Endothelial cell of umbilical vein (primary cell): ENCODE data around the gene KRTAP10-1. TPM values are rescaled to one million over a fixed set of nuclear protein-coding genes. Genes with fewer than 3 reads are reported as not detected.

Source experiments
- BruUV-seq: library from RNA; stranded (reverse); fragments of 400-500 nt; replicated peaks from 2 replicates; lab custom pipeline; 2021; lab: Mats Ljungman, UMichigan
- CTCF ChIA-PET: fragments of 300-600, 350-600 bp; sonication (Branson Sonifier 250); formaldehyde crosslinking; loops from one replicate; lab custom pipeline; 2021; ENCODE audit warnings: antibody characterized with exemption, inconsistent platforms; lab: Charles Lee
- POLR2A ChIA-PET: fragments of 300-600, 350-600 bp; sonication (Branson Sonifier 250); formaldehyde crosslinking; loops from one replicate; lab custom pipeline; 2021; ENCODE audit warnings: antibody characterized with exemption, inconsistent platforms; lab: Charles Lee
- DNase-seq: peaks from one replicate; pipeline ENCODE4 v3.0.0-alpha.2; 2011; ENCODE audit warnings: low read depth, low spot score
- FAIRE-seq: peaks from 2 replicates; lab custom pipeline; 2011; peaks lifted over from hg19 to GRCh38; lab: Jason Lieb, UNC
- H2AFZ ChIP-seq: 2 replicates; pipeline ENCODE4 v1.6.0; 2012; ENCODE audit warnings: low read depth, low read length, control low read depth, inconsistent platforms
- H3K27ac ChIP-seq: 2 replicates; pipeline ENCODE4 v1.5.1; 2011; ENCODE audit warnings: low read depth, mild to moderate bottlenecking, control low read depth, low read length, moderate library complexity; ENCODE audit not compliant: insufficient read depth
- H3K27me3 ChIP-seq, 2 experiments: 2 replicates each; pipeline versions ENCODE4 v1.6.0 to v1.6.1; 2011; ENCODE audit warnings: low read length in 2 of 2, mixed read lengths in 1 of 2; ENCODE audit not compliant: control insufficient read depth in 2 of 2, insufficient read depth in 2 of 2
- H3K36me3 ChIP-seq, 2 experiments: 2 replicates in 1 of 2; 3 replicates in 1 of 2; pipeline ENCODE4 v1.5.1; 2011; ENCODE audit warnings: low read length in 2 of 2, mild to moderate bottlenecking in 1 of 2, moderate library complexity in 1 of 2; ENCODE audit not compliant: control insufficient read depth in 2 of 2, insufficient read depth in 2 of 2; ENCODE audit errors: extremely low read depth in 1 of 2
- H3K4me1 ChIP-seq: 3 replicates; pipeline ENCODE4 v1.5.1; 2011; ENCODE audit warnings: mild to moderate bottlenecking, low read length; ENCODE audit not compliant: control insufficient read depth, insufficient read depth; ENCODE audit errors: extremely low read depth
- H3K4me2 ChIP-seq: 2 replicates; pipeline ENCODE4 v1.6.1; 2011; ENCODE audit warnings: low read length, control low read depth, mixed read lengths; ENCODE audit not compliant: insufficient read depth
- H3K4me3 ChIP-seq, 3 experiments: fragments of 200-600 bp in 1 of 3; sonication (generic), shearing (Covaris generic) in 1 of 3; replicated peaks in 1 of 3; 2 replicates each; pipeline ENCODE4 v1.5.1; 2011 to 2016; ENCODE audit warnings: control low read depth in 3 of 3, low read length in 3 of 3, mild to moderate bottlenecking in 2 of 3, inconsistent platforms in 1 of 3, low read depth in 1 of 3, moderate library complexity in 1 of 3; ENCODE audit not compliant: insufficient read depth in 1 of 3
- H3K79me2 ChIP-seq: 2 replicates; pipeline ENCODE4 v1.6.0; 2012; ENCODE audit warnings: low read length, inconsistent platforms; ENCODE audit not compliant: control insufficient read depth, insufficient read depth
- H3K9ac ChIP-seq: replicated peaks from 2 replicates; pipeline ENCODE3; 2011; ENCODE audit warnings: low read length, control low read depth; ENCODE audit not compliant: insufficient read depth; ENCODE audit errors: extremely low read depth
- H3K9me1 ChIP-seq: replicated peaks from 3 replicates; pipeline ENCODE4 v1.6.0; 2011; ENCODE audit warnings: mild to moderate bottlenecking, low read length; ENCODE audit not compliant: control insufficient read depth, insufficient read depth; ENCODE audit errors: extremely low read depth
- H3K9me3 ChIP-seq: replicated peaks from 2 replicates; pipeline ENCODE4 v1.5.1; 2012; ENCODE audit warnings: low read length, inconsistent platforms; ENCODE audit not compliant: control insufficient read depth, insufficient read depth
- H4K20me1 ChIP-seq: replicated peaks from 2 replicates; pipeline ENCODE3; 2011; ENCODE audit warnings: mild to moderate bottlenecking, low read length; ENCODE audit not compliant: control insufficient read depth, insufficient read depth; ENCODE audit errors: extremely low read depth
- EZH2 ChIP-seq: IDR thresholded peaks from 2 replicates; pipeline ENCODE4 v1.6.1; 2012; ENCODE audit warnings: borderline replicate concordance, low read depth, mild to moderate bottlenecking, moderate library complexity, low read length, inconsistent platforms; ENCODE audit not compliant: severe bottlenecking
- FOS ChIP-seq: IDR thresholded peaks from 2 replicates; pipeline ENCODE4 v1.6.1; 2011; ENCODE audit warnings: mild to moderate bottlenecking, low read length, moderate library complexity, borderline replicate concordance; ENCODE audit not compliant: insufficient read depth
- GATA2 ChIP-seq: IDR thresholded peaks from 2 replicates; pipeline ENCODE4 v1.7.0; 2011; ENCODE audit warnings: low read depth, mild to moderate bottlenecking, moderate library complexity, mixed read lengths, low read length; ENCODE audit not compliant: insufficient read length, insufficient read depth
- JUN ChIP-seq: IDR thresholded peaks from 2 replicates; pipeline ENCODE4 v1.6.1; 2011; ENCODE audit warnings: borderline replicate concordance, low read depth; ENCODE audit not compliant: insufficient read length, insufficient read depth
- MYC ChIP-seq: IDR thresholded peaks from one replicate; pipeline ENCODE4 v1.6.1; 2011; ENCODE audit warnings: mild to moderate bottlenecking, low read depth, low read length
- POLR2A ChIP-seq: IDR thresholded peaks from 2 replicates; pipeline ENCODE4 v1.6.1; 2012; ENCODE audit warnings: low read depth, mild to moderate bottlenecking, control low read depth, low read length
- POLR2AphosphoS5 ChIP-seq: IDR thresholded peaks from 2 replicates; pipeline ENCODE4 v1.6.1; 2012; ENCODE audit warnings: low read depth, mild to moderate bottlenecking, control low read depth, low read length, moderate library complexity; ENCODE audit not compliant: insufficient read depth
- dilution Hi-C: fragments of 300-500 bp; cut with MboI; formaldehyde crosslinking; loops from one replicate; pipeline ENCODE4 v1.15.0; 2019; ENCODE audit warnings: low sequenced_read_pairs; ENCODE audit not compliant: extremely low pct_ligation_motif_present
- intact Hi-C: fragments of 100-400 bp; cut with micrococcal nuclease; formaldehyde crosslinking; loops from one replicate; pipeline ENCODE4 v1.10.0; 2022
- polyA plus RNA-seq, 4 experiments: library from polyadenylated mRNA; depleted of rRNA in 3 of 4; stranded (reverse) in 3 of 4; unstranded in 1 of 4; fragments of >200 nt; gene quantifications; 2 replicates each; pipeline versions ENCODE4 v1.2.1 to v1.2.3, GENCODE V29; 2011 to 2012; ENCODE audit warnings: missing spikeins in 1 of 4
- total RNA-seq: library from RNA; stranded (reverse); gene quantifications from 2 replicates; pipeline ENCODE4 v1.2.3, GENCODE V29; 2021
- TF ChIP-seq, protein P1 (sequence below): IDR thresholded peaks from 2 replicates; pipeline ENCODE4 v1.6.1; 2011; ENCODE audit not compliant: insufficient read depth, insufficient read length
- TF ChIP-seq, protein P2 (sequence below), 2 donors: IDR thresholded peaks; 1 replicate in 1 of 2; 2 replicates in 1 of 2; pipeline ENCODE4 v1.5.1; 2011; ENCODE audit warnings: low read length in 2 of 2, mild to moderate bottlenecking in 2 of 2, moderate library complexity in 2 of 2, control low read depth in 1 of 2, inconsistent platforms in 1 of 2, low read depth in 1 of 2; ENCODE audit not compliant: insufficient read depth in 1 of 2; ENCODE audit errors: extremely low read depth in 1 of 2

KRTAP10-1 gene
- total and polyA plus RNA-seq, 2 donors (not counting 3 experiments of a cell fraction or from before 2014, with no cell fraction given): not detected

DNA sequence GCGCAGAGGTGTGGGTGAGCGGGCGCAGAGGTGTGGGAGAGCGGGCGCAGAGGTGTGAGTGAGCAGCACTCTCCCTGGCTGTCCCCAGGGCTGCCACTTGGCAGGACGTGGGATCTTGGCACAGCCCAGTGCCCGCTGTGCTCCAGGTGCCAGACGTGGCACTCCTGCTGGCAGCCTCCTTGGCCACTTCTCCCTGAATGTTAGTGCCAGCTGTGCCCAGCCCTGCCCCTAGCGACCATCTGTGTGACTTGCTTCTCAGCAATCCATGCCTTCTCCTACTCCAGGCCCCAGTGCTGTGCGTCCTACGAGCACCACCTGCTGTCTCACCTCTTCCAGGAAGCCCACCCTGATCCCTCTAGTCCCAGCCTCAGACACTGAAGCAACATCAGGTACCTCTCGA, 30.5 kb downstream of the KRTAP10-1 start:
- ChIA-PET CTCF (interaction anchor here (0.8 to 5.1 kb wide), 7 partner anchors 9 to 422 kb away, joined by 3 to 125 read pairs (median 9); no protein-coding TSS in a partner anchor), POLR2A (no interaction called here)
- Histone ChIP-seq H3K9me3 (no peaks in the 10 kb centered on the region), H3K4me3 (no peak overlapping the region), H3K27ac (no peak overlapping the region), H2AFZ (no peak overlapping the region), H4K20me1 (no peaks in the 10 kb centered on the region), H3K4me1 (no peaks in the 10 kb centered on the region), H3K9me1 (no peaks in the 10 kb centered on the region), H3K36me3 (no peaks in the 10 kb centered on the region), H3K4me2 (no peak overlapping the region), H3K9ac (no peak overlapping the region), H3K27me3 (no peaks in the 10 kb centered on the region), H3K79me2 (no peaks in the 10 kb centered on the region)
- FAIRE-seq (no peak), DNase-seq (no peak)
- intact Hi-C loops (no loop called here), dilution Hi-C loops (no loop called here)
- TF ChIP-seq POLR2AphosphoS5: no peak
- no peak for TF ChIP-seq EZH2
- TF ChIP-seq, protein P1, sequence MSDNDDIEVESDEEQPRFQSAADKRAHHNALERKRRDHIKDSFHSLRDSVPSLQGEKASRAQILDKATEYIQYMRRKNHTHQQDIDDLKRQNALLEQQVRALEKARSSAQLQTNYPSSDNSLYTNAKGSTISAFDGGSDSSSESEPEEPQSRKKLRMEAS: no peak
- TF ChIP-seq JUN: no peak
- TF ChIP-seq POLR2A: no peak
- no peak for TF ChIP-seq MYC
- TF ChIP-seq, protein P2, sequence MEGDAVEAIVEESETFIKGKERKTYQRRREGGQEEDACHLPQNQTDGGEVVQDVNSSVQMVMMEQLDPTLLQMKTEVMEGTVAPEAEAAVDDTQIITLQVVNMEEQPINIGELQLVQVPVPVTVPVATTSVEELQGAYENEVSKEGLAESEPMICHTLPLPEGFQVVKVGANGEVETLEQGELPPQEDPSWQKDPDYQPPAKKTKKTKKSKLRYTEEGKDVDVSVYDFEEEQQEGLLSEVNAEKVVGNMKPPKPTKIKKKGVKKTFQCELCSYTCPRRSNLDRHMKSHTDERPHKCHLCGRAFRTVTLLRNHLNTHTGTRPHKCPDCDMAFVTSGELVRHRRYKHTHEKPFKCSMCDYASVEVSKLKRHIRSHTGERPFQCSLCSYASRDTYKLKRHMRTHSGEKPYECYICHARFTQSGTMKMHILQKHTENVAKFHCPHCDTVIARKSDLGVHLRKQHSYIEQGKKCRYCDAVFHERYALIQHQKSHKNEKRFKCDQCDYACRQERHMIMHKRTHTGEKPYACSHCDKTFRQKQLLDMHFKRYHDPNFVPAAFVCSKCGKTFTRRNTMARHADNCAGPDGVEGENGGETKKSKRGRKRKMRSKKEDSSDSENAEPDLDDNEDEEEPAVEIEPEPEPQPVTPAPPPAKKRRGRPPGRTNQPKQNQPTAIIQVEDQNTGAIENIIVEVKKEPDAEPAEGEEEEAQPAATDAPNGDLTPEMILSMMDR (IDR thresholded peaks at IDR 0.05; ENCODE audit: extremely low read depth in 1 of 2, insufficient read depth in 1 of 2, low read depth in 1 of 2, low read length in 2 of 2): no peak
- TF ChIP-seq GATA2: no peak
- TF ChIP-seq FOS: no peak
- no TSS peak for BruUV-seq
